Heart left ventricle (tissue), 16 donors: ENCODE measurements around the gene LMAN1. TPM values are rescaled to one million over a fixed set of nuclear protein-coding genes. Genes with fewer than 3 reads are reported as not detected.

Experiments
- ATAC-seq, 4 donors: fragments of 200-7000 bp; cut with Tn5 transposase; one replicate each; pipeline ENCODE4 v1.9.1; 2020 to 2022; ENCODE audit warnings: moderate library complexity in 4 of 4, mild to moderate bottlenecking in 3 of 4, moderate number of reproducible peaks in 1 of 4
- DNase-seq, 5 donors: peaks; one replicate each; pipeline ENCODE4 v3.0.0-alpha.2; 2020
- H3K27ac ChIP-seq, 12 donors: fragments of 200-600 bp; sonication (generic) in 4 of 12; one replicate each; pipeline versions ENCODE4 v1.5.0 to v1.8.0; 2016 to 2022; ENCODE audit warnings: mild to moderate bottlenecking in 2 of 12
- H3K27me3 ChIP-seq, 9 donors: fragments of 200-600 bp; sonication (generic) in 2 of 9; one replicate each; pipeline versions ENCODE4 v1.5.1 to v1.8.0; 2016 to 2022; ENCODE audit warnings: mild to moderate bottlenecking in 3 of 9
- H3K36me3 ChIP-seq, 9 donors: fragments of 200-600 bp; sonication (generic) in 2 of 9; one replicate each; pipeline versions ENCODE4 v1.5.0 to v1.8.0; 2018 to 2022; ENCODE audit warnings: mild to moderate bottlenecking in 2 of 9
- H3K4me1 ChIP-seq, 12 donors: fragments of 200-600 bp; sonication (generic) in 4 of 12; one replicate each; pipeline versions ENCODE4 v1.5.0 to v1.8.0; 2016 to 2022; ENCODE audit warnings: mild to moderate bottlenecking in 3 of 12
- H3K4me3 ChIP-seq, 12 donors: fragments of 200-600 bp; sonication (generic) in 4 of 12; one replicate each; pipeline versions ENCODE4 v1.5.0 to v1.8.0; 2017 to 2022; ENCODE audit warnings: mild to moderate bottlenecking in 9 of 12, moderate library complexity in 4 of 12
- H3K9me3 ChIP-seq, 12 donors: fragments of 200-600 bp; sonication (generic) in 4 of 12; one replicate each; pipeline versions ENCODE4 v1.5.0 to v1.8.0; 2016 to 2022; ENCODE audit warnings: mild to moderate bottlenecking in 1 of 12
- POLR2A ChIP-seq, 2 donors: fragments of 450-650 bp; IDR thresholded peaks; one replicate each; pipeline ENCODE4 v1.6.1; 2017; ENCODE audit warnings: antibody characterized with exemption in 2 of 2, mild to moderate bottlenecking in 2 of 2, moderate library complexity in 2 of 2
- WGBS, 4 donors: extraction: QIAGEN DNeasy Blood & Tissue Kit in 2 of 4; methylation state at CpG; one replicate each; pipeline versions ENCODE4 v1.1.5 to v1.1.7; 2013 to 2018; 5-methylcytosine and 5-hydroxymethylcytosine counted together
- intact Hi-C, 10 donors: fragments of 100-400 bp; cut with DNase I; formaldehyde crosslinking; loops; one replicate each; pipeline versions ENCODE4 v1.11.1 to v1.14.2; 2022
- polyA plus RNA-seq, 2 donors: library from polyadenylated mRNA; stranded (reverse); fragments of 200-250 nt; gene quantifications; one replicate each; pipeline ENCODE4 v1.2.3, GENCODE V29; 2013
- total RNA-seq, 9 donors: library from RNA; depleted of rRNA in 2 of 9; stranded (reverse); fragments of >200 nt in 2 of 9; fragmentation: NEBNext Ultra II Directional in 3 of 9; extraction: Animal tissue kit (Norgen Biotek cat#: 25700) in 3 of 9; gene quantifications; one replicate each; pipeline versions ENCODE4 v1.1.0 to v1.2.4, GENCODE V29; 2016 to 2023
- TF ChIP-seq, protein P1 (sequence below), 12 donors: fragments of 200-600 bp; sonication (generic) in 4 of 12; IDR thresholded peaks; one replicate each; pipeline versions ENCODE4 v1.5.0 to v1.8.0; 2018 to 2022; ENCODE audit warnings: antibody characterized with exemption in 12 of 12, mild to moderate bottlenecking in 5 of 12
- donor health status: ischemic (EF 13 %, LVEDD 7.1; RV severe dilation, severe dysfunction).
- donor health status: healthy with polysubstance abuse.
- donor health status: DM: no; HTN: yes; CAD: no.
- donor health status: DM: no; HTN: no; CAD: no.
- donor health status: ischemic (EF 25% LVEDD 6.9; RV normal size, moderate dysfunction).
- donor health status: ischemic (EF 25% LVEDD 5.7; RV mildly dilated, moderate dysfunction).
- donor health status: healthy.
- donor health status: DM: yes; HTN: yes; CAD: no.
- donor health status: ischemic (EF 35%, LVEDD 5.7; RV mildly dilated, moderate dysfunction).
- donor health status: nonischemic (EF 11% LVEDD 7.7; RV severe dilation, severe dysfunction).
- donor health status: DM: yes; HTN: yes; CAD: no.
- donor health status: PGD.
- donor health status: ischemic (EF 29% LVEDD 5.4; RV normal size, mild dysfunction).
- donor health status: nonischemic (EF 23%, LVEDD 6.1; RV moderate dilation, normal function).

Gene LMAN1
- total and polyA plus RNA-seq, 11 donors: 16.5 to 72.9 (median 60.5) TPM

- Histone ChIP-seq H3K9me3 (no peaks in the 10 kb centered on the region), H3K27ac (no peak overlapping the region), H3K27me3 (peaks cover 0 to 41% (median 2%) of the 10 kb centered on the region in 9 donors), H3K36me3 (no peaks in the 10 kb centered on the region), H3K4me1 (no peaks in the 10 kb centered on the region), H3K4me3 (no peak overlapping the region)
- 62 to 70% (median 66%) methylated on average over 4 of the region's 4 CpGs for WGBS, 4 donors
- intact Hi-C loops: loop anchor here in 2 of 10 donors (10.0 kb wide), 2 partner anchors 57 to 523 kb away; no protein-coding TSS in a partner anchor
- DNase-seq (no peak), ATAC-seq (no peak)
- TF ChIP-seq, protein P1, sequence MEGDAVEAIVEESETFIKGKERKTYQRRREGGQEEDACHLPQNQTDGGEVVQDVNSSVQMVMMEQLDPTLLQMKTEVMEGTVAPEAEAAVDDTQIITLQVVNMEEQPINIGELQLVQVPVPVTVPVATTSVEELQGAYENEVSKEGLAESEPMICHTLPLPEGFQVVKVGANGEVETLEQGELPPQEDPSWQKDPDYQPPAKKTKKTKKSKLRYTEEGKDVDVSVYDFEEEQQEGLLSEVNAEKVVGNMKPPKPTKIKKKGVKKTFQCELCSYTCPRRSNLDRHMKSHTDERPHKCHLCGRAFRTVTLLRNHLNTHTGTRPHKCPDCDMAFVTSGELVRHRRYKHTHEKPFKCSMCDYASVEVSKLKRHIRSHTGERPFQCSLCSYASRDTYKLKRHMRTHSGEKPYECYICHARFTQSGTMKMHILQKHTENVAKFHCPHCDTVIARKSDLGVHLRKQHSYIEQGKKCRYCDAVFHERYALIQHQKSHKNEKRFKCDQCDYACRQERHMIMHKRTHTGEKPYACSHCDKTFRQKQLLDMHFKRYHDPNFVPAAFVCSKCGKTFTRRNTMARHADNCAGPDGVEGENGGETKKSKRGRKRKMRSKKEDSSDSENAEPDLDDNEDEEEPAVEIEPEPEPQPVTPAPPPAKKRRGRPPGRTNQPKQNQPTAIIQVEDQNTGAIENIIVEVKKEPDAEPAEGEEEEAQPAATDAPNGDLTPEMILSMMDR (IDR thresholded peaks at IDR 0.05): no peak
- TF ChIP-seq POLR2A (IDR thresholded peaks at IDR 0.05): no peak
Observed at GRCh38 chr18:59301929-59302328, 57.1 kb downstream of the LMAN1 start.

DNA sequence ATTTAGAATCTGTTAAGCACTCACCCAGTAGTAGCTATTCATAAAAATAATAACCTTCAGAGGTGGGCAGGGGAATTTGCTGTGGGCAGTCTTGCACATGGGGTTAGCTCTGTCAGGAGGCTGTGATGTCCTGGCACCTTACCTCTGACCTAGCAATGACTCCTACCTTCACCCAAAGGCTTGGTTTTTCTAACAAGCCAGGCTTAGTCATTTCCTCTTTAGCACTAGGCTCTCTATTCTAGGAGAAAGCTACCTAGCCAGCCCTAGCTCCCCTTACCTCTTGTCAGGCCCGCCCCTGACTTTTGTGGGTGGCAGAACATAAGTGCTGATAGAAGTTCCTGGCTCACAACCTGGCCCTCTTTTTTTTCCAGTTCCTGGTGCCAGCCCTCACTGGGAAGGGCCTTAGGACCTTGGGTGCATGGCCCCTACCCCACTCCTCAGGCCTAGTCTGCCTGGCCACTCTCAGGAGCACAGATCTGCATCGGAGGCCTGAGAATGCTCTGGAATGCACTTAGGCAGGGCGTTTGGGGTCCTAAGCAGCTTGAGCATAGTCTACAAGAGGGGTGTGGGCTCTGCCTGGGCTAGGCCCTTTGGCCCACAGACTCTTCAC lies 58.3 kb downstream of the LMAN1 start:
- H3K4me1 ChIP-seq: no peaks in the 10 kb centered on the region
- peaks cover 0 to 32% (median 0%) of the 10 kb centered on the region in 9 donors for H3K27me3 ChIP-seq
- no peak overlapping the region for H3K27ac ChIP-seq
- H3K4me3 ChIP-seq: no peak overlapping the region
- TF ChIP-seq, protein P1 (IDR thresholded peaks at IDR 0.05): no peak
- TF ChIP-seq POLR2A (IDR thresholded peaks at IDR 0.05): no peak
- intact Hi-C loops: loop anchor here in 2 of 10 donors (10.0 kb wide), 2 partner anchors 56 to 524 kb away; no protein-coding TSS in a partner anchor
- no peaks in the 10 kb centered on the region for H3K9me3 ChIP-seq
- H3K36me3 ChIP-seq: no peaks in the 10 kb centered on the region
- WGBS, 4 donors: 57 to 83% (median 65%) methylated on average over 1 to 3 of the region's 3 CpGs
- no peak for DNase-seq
- peak in 1 of 4 donors; percentile 33 for ATAC-seq

- intact Hi-C loops: no loop called here
- TF ChIP-seq, protein P1 (IDR thresholded peaks at IDR 0.05): no peak
- TF ChIP-seq POLR2A (IDR thresholded peaks at IDR 0.05): no peak
- ATAC-seq (no peak), DNase-seq (no peak)
- no peaks in the 10 kb centered on the region for H3K4me1 ChIP-seq
- 68 to 77% (median 73%) methylated on average over 8 of the region's 8 CpGs for WGBS, 4 donors
- H3K27me3 ChIP-seq: peaks cover 0 to 36% (median 4%) of the 10 kb centered on the region in 9 donors
- H3K9me3 ChIP-seq: no peaks in the 10 kb centered on the region
- H3K36me3 ChIP-seq: no peaks in the 10 kb centered on the region
- H3K27ac ChIP-seq: no peak overlapping the region
- H3K4me3 ChIP-seq: no peak overlapping the region
Observed at GRCh38 chr18:59298871-59299270, 60.2 kb downstream of the LMAN1 start.

DNA sequence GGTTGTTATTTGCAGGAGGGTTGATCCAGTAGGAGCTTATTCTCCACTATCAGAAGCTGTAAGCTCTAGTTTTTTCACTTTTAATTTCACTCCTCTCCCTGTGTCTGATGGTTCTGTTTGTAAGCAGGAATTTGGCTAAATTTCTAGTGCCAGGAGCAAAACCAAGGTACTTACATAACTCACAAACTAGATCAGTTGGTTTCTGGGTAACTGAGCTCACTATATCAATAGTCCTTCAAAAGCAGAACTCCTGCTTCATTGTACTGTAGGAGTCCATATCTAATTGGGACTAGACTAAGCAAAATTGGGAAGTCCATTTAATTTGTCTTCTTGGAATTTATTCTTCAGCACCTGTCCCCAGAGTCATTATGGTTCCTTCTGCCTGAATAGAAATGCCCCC lies 65.7 kb downstream of the LMAN1 start:
- ATAC-seq: no peak
- Histone ChIP-seq H3K4me3 (no peak overlapping the region), H3K4me1 (no peaks in the 10 kb centered on the region), H3K27me3 (peaks cover 0 to 49% (median 4%) of the 10 kb centered on the region in 9 donors), H3K9me3 (no peaks in the 10 kb centered on the region), H3K36me3 (no peaks in the 10 kb centered on the region), H3K27ac (no peak overlapping the region)
- DNase-seq: no peak
- intact Hi-C loops: no loop called here
- TF ChIP-seq, protein P1 (IDR thresholded peaks at IDR 0.05): no peak
- TF ChIP-seq POLR2A (IDR thresholded peaks at IDR 0.05): no peak
